Peyer's patch (tissue), 4 donors: ENCODE data around the gene DNMT1.

ENCODE experiments used
- CTCF ChIP-seq, 6 experiments: fragments of 450-650 bp in 4 of 6; fragments of 200-600 bp in 2 of 6; sonication (generic) in 1 of 6; IDR thresholded peaks; one replicate each; pipeline ENCODE4 v1.5.1; 2017 to 2019; ENCODE audit warnings: antibody characterized with exemption in 6 of 6, mild to moderate bottlenecking in 3 of 6, moderate library complexity in 1 of 6
- POLR2A ChIP-seq, 2 donors: fragments of 450-650 bp; IDR thresholded peaks; one replicate each; pipeline ENCODE4 v1.5.1; 2017; ENCODE audit warnings: antibody characterized with exemption in 2 of 2, mild to moderate bottlenecking in 2 of 2, moderate library complexity in 2 of 2

GRCh38 chr19:10183926-10184325 is 10.8 kb downstream of the DNMT1 start:
- TF ChIP-seq CTCF (IDR thresholded peaks at IDR 0.05), result no peak
- no peak for TF ChIP-seq POLR2A (IDR thresholded peaks at IDR 0.05)
